SK-N-MC (cell line): ENCODE results near the gene IP6K1.

Experiments
- EZH2 ChIP-seq: fragments of 200-600 bp; sonication (generic); IDR thresholded peaks from one replicate; pipeline ENCODE4 v1.6.1; 2017; ENCODE audit warnings: antibody characterized with exemption
- FOXP2 ChIP-seq: optimal IDR thresholded peaks from 2 replicates; pipeline ENCODE3; 2011; ENCODE audit warnings: mild to moderate bottlenecking, moderate library complexity; ENCODE audit not compliant: insufficient read depth; ENCODE audit errors: extremely low read length, control extremely low read depth
- POLR2AphosphoS5 ChIP-seq: IDR thresholded peaks from 2 replicates; pipeline ENCODE4 v1.6.1; 2012; ENCODE audit warnings: mild to moderate bottlenecking, low read depth, low read length, borderline replicate concordance

GRCh38 chr3:49769926-49770325 is 16.4 kb downstream of the IP6K1 start:
- TF ChIP-seq POLR2AphosphoS5 (no peak), EZH2 (no peak), FOXP2 (no peak)
